ENCODE measurements around the gene ST3GAL3. TPM values are rescaled to one million over a fixed set of nuclear protein-coding genes. Genes with fewer than 3 reads are reported as not detected.

Gene ST3GAL3
- total and polyA plus RNA-seq, 2 of the 13 experiments (the other 11 are each of a cell fraction or from before 2014, with no cell fraction given), result 5.1 to 8.1 TPM

GRCh38 chr1:43835082-43836021, 128.0 kb downstream of the ST3GAL3 start (continued):
- TF ChIP-seq BCLAF1 (IDR thresholded peaks at IDR 0.05), result no peak
- TF ChIP-seq ZFP41 (CRISPR knock-in tag; IDR thresholded peaks at IDR 0.05; ENCODE audit: borderline replicate concordance), result no peak

DNA sequence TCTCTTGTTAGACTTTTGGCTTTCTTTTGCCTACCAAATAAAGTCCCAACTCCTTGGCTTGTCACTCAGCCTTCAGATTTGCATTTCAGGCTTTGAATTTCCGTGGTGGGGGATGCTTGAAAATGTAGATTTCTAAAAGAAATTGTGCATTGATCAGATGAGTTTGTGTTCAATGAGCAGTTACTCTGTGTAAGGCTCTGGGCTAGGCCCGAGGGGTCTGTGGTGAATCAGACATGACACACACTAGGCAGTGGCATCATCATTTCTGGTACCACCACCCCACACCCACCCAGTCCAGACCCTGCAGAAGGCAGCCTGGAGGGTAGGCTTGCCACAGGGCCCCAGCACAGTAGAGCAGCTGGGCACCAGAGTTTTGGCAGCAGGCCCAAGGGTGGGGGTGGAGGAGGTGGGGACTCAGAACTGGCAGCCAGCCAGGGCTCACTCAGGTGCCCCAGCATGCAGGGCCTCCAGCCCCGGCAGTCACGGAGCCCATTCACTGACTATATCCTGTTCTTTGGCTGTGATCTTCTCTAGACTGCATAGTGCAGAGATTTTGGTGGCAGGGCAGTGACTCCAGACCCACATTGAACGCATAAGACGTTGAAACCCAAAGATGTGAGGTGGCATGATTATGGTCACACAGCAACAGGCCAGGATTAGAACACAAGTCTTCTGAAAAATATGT, 129.1 kb downstream of the ST3GAL3 start:
- Histone ChIP-seq H3K27me3 (ENCODE audit: control insufficient read depth in 1 of 2, insufficient read depth in 2 of 2, low read length in 2 of 2) (no peaks in the 10 kb centered on the region), H3K79me2 (ENCODE audit: insufficient read depth, low read length) (no peaks in the 10 kb centered on the region), H3K4me2 (ENCODE audit: low read depth, low read length) (no peak overlapping the region), H3K9me3 (ENCODE audit: low read length) (no peaks in the 10 kb centered on the region), H3K4me3 (replicated peaks in 1 of 3; ENCODE audit: insufficient read depth in 1 of 3, low read depth in 2 of 3, low read length in 3 of 3) (no peak overlapping the region), H3K36me3 (replicated peaks in 1 of 2; ENCODE audit: control insufficient read depth in 1 of 2, insufficient read depth in 2 of 2, low read length in 2 of 2) (peaks cover 0 to 10% of the 10 kb centered on the region in 2 experiments; a peak in 4 of 5 replicates), H2AFZ (ENCODE audit: low read length) (no peak overlapping the region), H3K9ac (ENCODE audit: insufficient read depth, low read depth, low read length) (no peak overlapping the region), H3K27ac (ENCODE audit: extremely low read length, insufficient read depth, low read length) (no peak overlapping the region), H4K20me1 (ENCODE audit: insufficient read depth, low read length) (no peaks in the 10 kb centered on the region), H3K4me1 (ENCODE audit: insufficient read depth, low read length) (peaks cover 13% of the 10 kb centered on the region)
- 76% methylated on average over 6 of the region's 6 CpGs for WGBS (ENCODE audit: low lambda C conversion rate)
- ATAC-seq (peak; percentile 60; the same call in 2 of the 3 replicates), DNase-seq (ENCODE audit: low spot score) (peak; percentile 55), FAIRE-seq (no peak)
- BruUV-seq (replicated peaks), result no TSS peak
- intact Hi-C loops (cut with micrococcal nuclease; ENCODE audit: unreplicated experiment) (no loop called here), in situ Hi-C loops (cut with HindIII; ENCODE audit: extremely low pct_ligation_motif_present, low pct_unique_long_range_greater_than_20kb) (no loop called here)
- POLR2A ChIA-PET, result no interaction called here
- CTCF ChIA-PET (ENCODE audit: low intra/inter-chr PET ratio, low total read pairs), result no interaction called here
- TF ChIP-seq, protein P1, sequence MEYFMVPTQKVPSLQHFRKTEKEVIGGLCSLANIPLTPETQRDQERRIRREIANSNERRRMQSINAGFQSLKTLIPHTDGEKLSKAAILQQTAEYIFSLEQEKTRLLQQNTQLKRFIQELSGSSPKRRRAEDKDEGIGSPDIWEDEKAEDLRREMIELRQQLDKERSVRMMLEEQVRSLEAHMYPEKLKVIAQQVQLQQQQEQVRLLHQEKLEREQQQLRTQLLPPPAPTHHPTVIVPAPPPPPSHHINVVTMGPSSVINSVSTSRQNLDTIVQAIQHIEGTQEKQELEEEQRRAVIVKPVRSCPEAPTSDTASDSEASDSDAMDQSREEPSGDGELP (IDR thresholded peaks at IDR 0.05; ENCODE audit: borderline replicate concordance, low read depth), result no peak
- TF ChIP-seq HNRNPL (IDR thresholded peaks at IDR 0.05; ENCODE audit: low read depth, low read length) (0 out of 2 replicates have a peak, but pooled peaks have one; percentile 63), SALL1 (CRISPR knock-in tag; IDR thresholded peaks at IDR 0.05) (no peak), KLF15 (CRISPR knock-in tag; IDR thresholded peaks at IDR 0.05; ENCODE audit: borderline replicate concordance) (no peak), ZNF33A (CRISPR knock-in tag; IDR thresholded peaks at IDR 0.05; ENCODE audit: borderline replicate concordance) (no peak), ZNF281 (CRISPR knock-in tag; IDR thresholded peaks at IDR 0.05; ENCODE audit: borderline replicate concordance) (peak; percentile 62; the same call in 1 of the 2 replicates), LCORL (IDR thresholded peaks at IDR 0.05) (0 out of 2 replicates have a peak, but pooled peaks have one; percentile 25), LCORL (CRISPR knock-in tag; IDR thresholded peaks at IDR 0.05) (no peak)

All from HepG2 (cell line).